HepG2 (cell line): Measurements from ENCODE around the gene SPTBN5. TPM values are rescaled to one million over a fixed set of nuclear protein-coding genes. Genes with fewer than 3 reads are reported as not detected.

Experiments used
- ATAC-seq: fragments of 200-7000 bp; cut with Tn5 transposase; 3 replicates; pipeline ENCODE4 v1.9.1; 2020; ENCODE audit warnings: mild to moderate bottlenecking, moderate library complexity
- BruUV-seq: library from RNA; stranded (reverse); fragments of 400-500 nt; replicated peaks from 2 replicates; lab custom pipeline; 2021; lab: Mats Ljungman, UMichigan
- CTCF ChIA-PET: fragments of 300-600 bp; formaldehyde crosslinking; extraction: SDS; loops from one replicate; lab custom pipeline; 2021; ENCODE audit warnings: low total read pairs, inconsistent platforms, low intra/inter-chr PET ratio; lab: Yijun Ruan, JAX
- POLR2A ChIA-PET: fragments of 350-600 bp; sonication (Branson Sonifier 250); formaldehyde crosslinking; loops from one replicate; lab custom pipeline; 2020; ENCODE audit warnings: antibody characterized with exemption, inconsistent platforms; lab: Yijun Ruan, JAX
- DNase-seq: peaks from one replicate; pipeline ENCODE4 v3.0.0-alpha.2; 2015; ENCODE audit warnings: low spot score
- FAIRE-seq: peaks from 3 replicates; lab custom pipeline; 2011; peaks lifted over from hg19 to GRCh38; lab: Jason Lieb, UNC
- H2AFZ ChIP-seq: one replicate; pipeline ENCODE4 v1.6.1; 2011; ENCODE audit warnings: low read length, inconsistent platforms
- H3K27ac ChIP-seq: fragments of 300-600 bp; 3 replicates; pipeline ENCODE4 v1.8.0; 2011; ENCODE audit warnings: mixed run types, mild to moderate bottlenecking, mixed read lengths, low read length, inconsistent platforms; ENCODE audit not compliant: insufficient read depth; ENCODE audit errors: extremely low read length
- H3K27me3 ChIP-seq, 2 experiments: fragments of 200-600 bp in 1 of 2; 2 replicates in 1 of 2; 3 replicates in 1 of 2; pipeline versions ENCODE4 v1.6.0 to v1.8.0; 2011; ENCODE audit warnings: low read length in 2 of 2, mild to moderate bottlenecking in 2 of 2, moderate library complexity in 2 of 2, inconsistent platforms in 1 of 2; ENCODE audit not compliant: insufficient read depth in 2 of 2, control insufficient read depth in 1 of 2
- H3K36me3 ChIP-seq, 2 experiments: fragments of 200-600 bp in 1 of 2; replicated peaks in 1 of 2; 2 replicates in 1 of 2; 3 replicates in 1 of 2; pipeline versions ENCODE4 v1.5.1 to v1.8.0; 2011; ENCODE audit warnings: low read length in 2 of 2, inconsistent platforms in 1 of 2; ENCODE audit not compliant: insufficient read depth in 2 of 2, control insufficient read depth in 1 of 2
- H3K4me1 ChIP-seq: 2 replicates; pipeline ENCODE4 v1.5.1; 2012; ENCODE audit warnings: low read length, inconsistent platforms; ENCODE audit not compliant: insufficient read depth
- H3K4me2 ChIP-seq: 2 replicates; pipeline ENCODE4 v1.6.0; 2011; ENCODE audit warnings: low read depth, low read length, inconsistent platforms
- H3K4me3 ChIP-seq, 3 experiments: fragments of 200-600 bp in 1 of 3; sonication (generic), shearing (Covaris generic) in 1 of 3; replicated peaks in 1 of 3; 2 replicates each; pipeline ENCODE4 v1.5.1; 2011 to 2016; ENCODE audit warnings: low read length in 3 of 3, inconsistent platforms in 2 of 3, low read depth in 2 of 3, mild to moderate bottlenecking in 2 of 3, control low read depth in 1 of 3, mixed read lengths in 1 of 3; ENCODE audit not compliant: insufficient read depth in 1 of 3
- H3K79me2 ChIP-seq: one replicate; pipeline ENCODE4 v1.6.1; 2011; ENCODE audit warnings: low read length, inconsistent platforms; ENCODE audit not compliant: insufficient read depth
- H3K9ac ChIP-seq: 2 replicates; pipeline ENCODE4 v1.6.0; 2011; ENCODE audit warnings: mild to moderate bottlenecking, low read depth, low read length, inconsistent platforms; ENCODE audit not compliant: insufficient read depth
- H3K9me3 ChIP-seq: 2 replicates; pipeline ENCODE4 v1.5.1; 2012; ENCODE audit warnings: mild to moderate bottlenecking, low read length
- H4K20me1 ChIP-seq: 2 replicates; pipeline ENCODE4 v1.6.0; 2011; ENCODE audit warnings: inconsistent platforms, mild to moderate bottlenecking, low read length, moderate library complexity; ENCODE audit not compliant: insufficient read depth
- MED13 ChIP-seq: sonication (generic); formaldehyde crosslinking; IDR thresholded peaks from 2 replicates; pipeline ENCODE4 v1.5.0; 2020; ENCODE audit warnings: missing genetic modification reagents
- PHF20 ChIP-seq: sonication (generic); formaldehyde crosslinking; IDR thresholded peaks from 2 replicates; pipeline ENCODE4 v1.5.0; 2020; ENCODE audit warnings: mild to moderate bottlenecking, missing genetic modification reagents
- PLRG1 ChIP-seq: fragments of 450-650 bp; conservative IDR thresholded peaks from 2 replicates; pipeline ENCODE4 v1.6.1; 2016
- PTBP1 ChIP-seq: fragments of 200-400 bp; formaldehyde crosslinking; IDR thresholded peaks from 2 replicates; pipeline ENCODE4 v1.6.1; 2018; ENCODE audit warnings: low read length, low read depth; ENCODE audit not compliant: poor library complexity, severe bottlenecking
- SMC3 ChIP-seq: IDR thresholded peaks from 2 replicates; pipeline ENCODE4 v1.6.1; 2011; ENCODE audit warnings: low read length, improper control_type of control experiment
- TBX2 ChIP-seq: sonication (generic); formaldehyde crosslinking; IDR thresholded peaks from 2 replicates; pipeline ENCODE4 v1.5.0; 2020; ENCODE audit warnings: missing genetic modification reagents, mild to moderate bottlenecking, borderline replicate concordance
- ZFP36L2 ChIP-seq: sonication (generic); formaldehyde crosslinking; IDR thresholded peaks from 2 replicates; pipeline ENCODE4 v1.4.0; 2020; ENCODE audit warnings: missing genetic modification reagents
- ZNF12 ChIP-seq: sonication (generic); formaldehyde crosslinking; IDR thresholded peaks from 2 replicates; pipeline ENCODE4 v1.5.0; 2020; ENCODE audit warnings: missing genetic modification reagents
- ZNF225 ChIP-seq: sonication (generic); formaldehyde crosslinking; IDR thresholded peaks from 2 replicates; pipeline ENCODE4 v1.4.0; 2020; ENCODE audit warnings: mild to moderate bottlenecking, missing genetic modification reagents
- ZNF251 ChIP-seq: sonication (generic); formaldehyde crosslinking; IDR thresholded peaks from 2 replicates; pipeline ENCODE4 v1.9.0; 2021; ENCODE audit warnings: mild to moderate bottlenecking, missing genetic modification reagents
- ZNF530 ChIP-seq: sonication (generic); formaldehyde crosslinking; IDR thresholded peaks from 2 replicates; pipeline ENCODE4 v1.5.0; 2020; ENCODE audit warnings: low read depth, mild to moderate bottlenecking, missing genetic modification reagents
- WGBS: methylation state at CpG from one replicate; pipeline ENCODE4 v1.1.6; 2017; ENCODE audit warnings: low lambda C conversion rate; 5-methylcytosine and 5-hydroxymethylcytosine counted together
- in situ Hi-C: cut with HindIII; loops from 2 replicates; pipeline ENCODE4 v1.10.0; 2017; ENCODE audit warnings: low pct_unique_long_range_greater_than_20kb; ENCODE audit not compliant: extremely low pct_ligation_motif_present
- intact Hi-C: fragments of 100-400 bp; cut with micrococcal nuclease; formaldehyde crosslinking; loops from one replicate; pipeline ENCODE4 v1.10.0; 2022; ENCODE audit not compliant: unreplicated experiment
- polyA plus RNA-seq, 8 experiments: library from polyadenylated mRNA; depleted of rRNA in 3 of 8; stranded (reverse) in 7 of 8; unstranded in 1 of 8; fragments of >200 nt; fragmentation: Illumina TruSeq in 4 of 8; extraction: Trizol in 4 of 8; gene quantifications; 2 replicates each; pipeline versions ENCODE4 v1.2.1 to v1.2.3, GENCODE V29; 2011 to 2016; ENCODE audit warnings: low read depth in 4 of 8, missing spikeins in 1 of 8, mixed read lengths in 1 of 8; ENCODE audit not compliant: insufficient read depth in 1 of 8
- total RNA-seq, 5 experiments: library from RNA; depleted of rRNA; stranded (reverse); fragments of >200 nt; fragmentation: Illumina TruSeq; extraction: Trizol; gene quantifications; 2 replicates each; pipeline ENCODE4 v1.2.3, GENCODE V29; 2016; ENCODE audit warnings: low read depth in 1 of 5
- TF ChIP-seq, protein P1 (sequence below): sonication (generic); formaldehyde crosslinking; IDR thresholded peaks from 2 replicates; pipeline ENCODE4; 2020; ENCODE audit warnings: missing genetic modification reagents, mild to moderate bottlenecking, borderline replicate concordance
- TF ChIP-seq, protein P2 (sequence below): sonication (generic); formaldehyde crosslinking; IDR thresholded peaks from 2 replicates; pipeline ENCODE4 v1.5.0; 2020; ENCODE audit warnings: mild to moderate bottlenecking, missing genetic modification reagents

The SPTBN5 gene
- total and polyA plus RNA-seq, 2 of the 13 experiments (the other 11 are each of a cell fraction or from before 2014, with no cell fraction given) = 0.01 to 0.07 TPM

DNA sequence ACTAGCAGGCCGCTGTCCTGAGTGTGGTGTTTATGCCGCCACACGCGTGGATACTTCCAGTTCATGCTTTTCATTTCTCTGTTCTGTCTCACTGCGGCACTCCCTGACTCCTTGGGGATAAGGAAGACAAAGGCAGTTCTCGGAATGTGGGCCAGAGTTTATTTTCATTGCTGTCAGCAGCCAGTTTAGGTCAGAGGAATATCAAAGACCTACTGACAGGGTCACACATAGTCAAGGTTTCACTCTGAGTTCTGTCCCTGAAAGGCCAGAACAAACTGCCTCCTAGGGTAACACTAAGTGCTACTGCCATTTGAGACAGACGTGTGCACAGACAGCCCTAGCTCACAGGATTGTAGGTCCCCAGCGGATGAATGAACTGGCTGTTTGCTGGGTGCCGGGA, 27.3 kb upstream of the SPTBN5 start:
- Histone ChIP-seq H3K4me3 (no peak overlapping the region), H2AFZ (no peak overlapping the region), H3K9ac (no peak overlapping the region), H3K4me2 (no peak overlapping the region), H3K27me3 (no peaks in the 10 kb centered on the region), H3K4me1 (peaks cover 44% of the 10 kb centered on the region), H3K9me3 (no peaks in the 10 kb centered on the region), H3K36me3 (peaks cover 0 to 6% of the 10 kb centered on the region in 2 experiments; a peak in 1 of 5 replicates), H4K20me1 (no peaks in the 10 kb centered on the region), H3K27ac (no peak overlapping the region), H3K79me2 (no peaks in the 10 kb centered on the region)
- ChIA-PET CTCF (no interaction called here), POLR2A (interaction anchor here (0.9 kb wide), 1 partner anchor 16 kb away, joined by 3 read pairs; no protein-coding TSS in a partner anchor)
- in situ Hi-C loops (no loop called here), intact Hi-C loops (no loop called here)
- no peak for FAIRE-seq
- no peak for DNase-seq
- no peak for ATAC-seq
- WGBS = 96% methylated on average over 5 of the region's 9 CpGs
- TF ChIP-seq MED13 (CRISPR knock-in tag) = no peak
- TF ChIP-seq ZNF225 (CRISPR knock-in tag) = no peak
- no peak for TF ChIP-seq SMC3
- TF ChIP-seq, protein P1, sequence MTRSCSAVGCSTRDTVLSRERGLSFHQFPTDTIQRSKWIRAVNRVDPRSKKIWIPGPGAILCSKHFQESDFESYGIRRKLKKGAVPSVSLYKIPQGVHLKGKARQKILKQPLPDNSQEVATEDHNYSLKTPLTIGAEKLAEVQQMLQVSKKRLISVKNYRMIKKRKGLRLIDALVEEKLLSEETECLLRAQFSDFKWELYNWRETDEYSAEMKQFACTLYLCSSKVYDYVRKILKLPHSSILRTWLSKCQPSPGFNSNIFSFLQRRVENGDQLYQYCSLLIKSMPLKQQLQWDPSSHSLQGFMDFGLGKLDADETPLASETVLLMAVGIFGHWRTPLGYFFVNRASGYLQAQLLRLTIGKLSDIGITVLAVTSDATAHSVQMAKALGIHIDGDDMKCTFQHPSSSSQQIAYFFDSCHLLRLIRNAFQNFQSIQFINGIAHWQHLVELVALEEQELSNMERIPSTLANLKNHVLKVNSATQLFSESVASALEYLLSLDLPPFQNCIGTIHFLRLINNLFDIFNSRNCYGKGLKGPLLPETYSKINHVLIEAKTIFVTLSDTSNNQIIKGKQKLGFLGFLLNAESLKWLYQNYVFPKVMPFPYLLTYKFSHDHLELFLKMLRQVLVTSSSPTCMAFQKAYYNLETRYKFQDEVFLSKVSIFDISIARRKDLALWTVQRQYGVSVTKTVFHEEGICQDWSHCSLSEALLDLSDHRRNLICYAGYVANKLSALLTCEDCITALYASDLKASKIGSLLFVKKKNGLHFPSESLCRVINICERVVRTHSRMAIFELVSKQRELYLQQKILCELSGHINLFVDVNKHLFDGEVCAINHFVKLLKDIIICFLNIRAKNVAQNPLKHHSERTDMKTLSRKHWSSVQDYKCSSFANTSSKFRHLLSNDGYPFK = no peak
- TF ChIP-seq PTBP1 = no peak
- TF ChIP-seq PHF20 (CRISPR knock-in tag) = no peak
- TF ChIP-seq ZFP36L2 = no peak
- TF ChIP-seq ZNF530 (CRISPR knock-in tag) = no peak
- TF ChIP-seq TBX2 = no peak
- TF ChIP-seq, protein P2, sequence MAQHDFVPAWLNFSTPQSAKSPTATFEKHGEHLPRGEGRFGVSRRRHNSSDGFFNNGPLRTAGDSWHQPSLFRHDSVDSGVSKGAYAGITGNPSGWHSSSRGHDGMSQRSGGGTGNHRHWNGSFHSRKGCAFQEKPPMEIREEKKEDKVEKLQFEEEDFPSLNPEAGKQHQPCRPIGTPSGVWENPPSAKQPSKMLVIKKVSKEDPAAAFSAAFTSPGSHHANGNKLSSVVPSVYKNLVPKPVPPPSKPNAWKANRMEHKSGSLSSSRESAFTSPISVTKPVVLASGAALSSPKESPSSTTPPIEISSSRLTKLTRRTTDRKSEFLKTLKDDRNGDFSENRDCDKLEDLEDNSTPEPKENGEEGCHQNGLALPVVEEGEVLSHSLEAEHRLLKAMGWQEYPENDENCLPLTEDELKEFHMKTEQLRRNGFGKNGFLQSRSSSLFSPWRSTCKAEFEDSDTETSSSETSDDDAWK = no peak
- no peak for TF ChIP-seq ZNF251 (CRISPR knock-in tag)
- TF ChIP-seq PLRG1 = no peak
- TF ChIP-seq ZNF12 (CRISPR knock-in tag) = no peak
- BruUV-seq = no TSS peak
